UCSD-AML1 (cell line): Measurements from ENCODE around the gene FBN3.

Experiments used
- DNase-seq: peaks from one replicate; lab custom pipeline; 2025; ENCODE audit not compliant: unreplicated experiment; lab: John Stamatoyannopoulos, UW

Gene FBN3

GRCh38 chr19:8064911-8065874, 84.2 kb downstream of the FBN3 start:
- DNase-seq: no peak

- no peak for DNase-seq
Observed at GRCh38 chr19:8057545-8058270, 91.7 kb downstream of the FBN3 start.

GRCh38 chr19:8056533-8056932, 92.9 kb downstream of the FBN3 start:
- no peak for DNase-seq

DNA sequence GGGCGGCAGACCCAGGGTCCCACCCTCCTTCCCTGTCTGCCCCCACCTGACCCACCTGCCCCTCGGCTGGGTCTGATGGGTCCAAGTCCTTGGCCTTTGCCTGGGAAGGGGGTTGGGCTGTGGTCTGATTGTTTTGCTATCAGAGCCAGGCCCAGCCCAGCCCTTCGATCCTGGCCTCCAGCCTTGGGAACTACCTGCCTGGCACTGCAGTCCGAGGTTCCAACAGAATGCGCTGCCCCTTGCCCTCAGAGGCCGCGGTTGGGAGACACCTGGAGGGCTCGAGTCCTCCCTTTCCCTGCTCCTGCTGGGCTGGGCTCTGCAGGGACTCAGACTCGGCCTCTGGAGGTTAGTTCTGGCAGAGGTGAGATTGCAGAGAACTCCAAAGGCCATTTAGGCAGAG, 95.2 kb downstream of the FBN3 start:
- no peak for DNase-seq

GRCh38 chr19:8052464-8052859, 96.9 kb downstream of the FBN3 start, which contains the start of gene CCL25:
CCL25 (plus strand) TSS chr19:8052760; CDS start chr19:8053050, 290 bp downstream.
- DNase-seq: no peak

DNA sequence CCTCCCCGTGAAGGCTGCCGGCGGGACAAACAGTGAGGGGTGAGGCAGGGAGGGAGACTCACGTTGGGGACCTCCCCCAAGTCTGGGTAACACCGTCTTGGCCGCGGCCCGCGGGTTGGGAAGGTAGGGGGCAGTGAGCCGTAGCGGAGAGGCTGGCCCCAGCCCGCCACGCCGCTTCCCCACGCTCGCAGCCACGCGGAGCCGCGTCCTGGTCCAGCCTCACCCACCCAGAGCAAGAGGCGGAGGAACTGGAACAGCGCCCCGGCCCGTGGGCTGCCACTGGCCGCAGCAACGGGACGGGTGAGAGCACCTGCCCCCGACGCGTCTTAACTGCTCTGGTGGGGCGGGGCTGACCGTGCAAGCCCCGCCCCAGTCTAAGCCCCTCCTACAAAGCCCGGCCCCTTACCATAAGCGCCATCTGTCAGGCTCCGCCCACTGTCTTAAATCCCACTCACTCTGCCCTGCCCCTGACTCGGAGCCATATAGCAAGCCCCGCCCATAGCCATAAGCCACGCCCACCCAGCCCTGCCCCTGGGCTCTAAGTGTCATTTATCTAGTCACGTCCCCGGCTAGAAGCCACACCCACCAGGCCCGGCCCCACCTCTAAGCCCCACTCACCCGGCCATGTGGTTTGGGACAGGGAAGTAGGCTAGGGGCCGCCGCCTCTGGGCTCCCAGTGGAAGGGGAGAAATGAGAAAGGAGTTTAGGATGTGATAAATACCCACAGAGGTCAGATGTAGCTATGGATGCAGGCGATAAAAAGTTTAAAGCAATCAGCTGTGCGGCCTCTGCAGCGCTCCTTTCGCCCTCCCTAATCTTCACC, 98.9 kb downstream of the FBN3 start:
- peak; percentile 91 for DNase-seq

GRCh38 chr19:8046569-8047165, 102.7 kb downstream of the FBN3 start:
- no peak for DNase-seq

GRCh38 chr19:8045872-8046568, 103.4 kb downstream of the FBN3 start:
- DNase-seq: no peak

DNA sequence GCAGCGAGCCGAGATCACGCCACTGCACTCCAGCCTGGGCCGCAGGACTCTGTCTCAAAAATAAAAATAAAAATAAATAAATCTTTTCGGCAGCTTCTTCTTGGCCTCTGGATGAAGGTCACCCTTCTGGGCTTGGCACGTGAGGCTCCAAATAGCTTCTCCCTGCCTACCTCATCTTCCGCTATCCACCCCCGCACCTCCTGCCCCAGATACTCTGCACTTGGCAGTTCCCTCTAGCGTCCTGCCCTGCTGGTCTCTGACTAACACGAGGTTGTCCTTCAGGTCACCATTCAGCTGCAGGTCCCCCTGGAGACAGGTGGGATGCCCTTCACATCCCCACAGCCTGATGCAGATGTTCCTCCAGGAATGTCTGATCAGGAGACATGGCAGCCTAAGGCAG, 105.4 kb downstream of the FBN3 start:
- DNase-seq: no peak

- DNase-seq: no peak
Observed at GRCh38 chr19:8042900-8043299, 106.5 kb downstream of the FBN3 start.

DNA sequence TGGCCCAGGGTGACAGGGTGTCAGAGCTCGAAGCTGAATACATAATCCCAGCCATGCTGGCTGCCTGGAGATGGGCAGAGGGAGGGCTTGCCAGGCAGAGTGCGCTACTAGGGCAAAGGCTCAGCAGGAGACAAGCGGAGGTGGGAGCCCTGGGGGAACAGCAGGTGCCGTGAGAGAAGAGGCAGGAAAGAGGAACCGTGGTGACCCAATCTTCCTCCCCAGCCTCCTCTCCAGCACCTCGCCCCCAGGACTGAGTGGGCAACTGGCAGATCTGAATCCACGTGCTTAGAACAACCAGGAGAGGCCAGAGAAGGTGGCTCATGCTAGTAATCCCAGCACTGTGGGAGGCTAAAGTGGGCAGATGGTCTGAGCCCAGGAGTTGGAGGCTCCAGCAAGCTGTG, 107.9 kb downstream of the FBN3 start:
- DNase-seq: no peak

DNA sequence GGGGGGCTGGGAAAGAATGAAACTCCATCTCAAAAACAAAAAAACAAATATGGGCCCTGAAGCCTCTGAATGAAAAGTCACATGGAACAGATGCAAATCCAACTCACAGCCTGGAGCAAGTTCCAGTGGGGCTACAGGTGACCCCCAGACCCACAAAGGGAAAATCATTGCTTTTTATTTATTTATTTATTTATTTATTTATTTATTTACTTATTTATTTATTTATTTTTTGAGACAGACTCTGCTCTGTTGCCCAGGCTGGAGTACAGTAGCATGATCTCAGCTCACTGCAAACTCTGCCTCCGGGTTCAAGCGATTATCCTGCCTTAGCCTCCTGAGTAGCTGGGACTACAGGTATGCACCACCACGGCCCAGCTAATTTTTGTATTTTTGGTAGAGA, 110.2 kb downstream of the FBN3 start:
- DNase-seq: no peak

DNA sequence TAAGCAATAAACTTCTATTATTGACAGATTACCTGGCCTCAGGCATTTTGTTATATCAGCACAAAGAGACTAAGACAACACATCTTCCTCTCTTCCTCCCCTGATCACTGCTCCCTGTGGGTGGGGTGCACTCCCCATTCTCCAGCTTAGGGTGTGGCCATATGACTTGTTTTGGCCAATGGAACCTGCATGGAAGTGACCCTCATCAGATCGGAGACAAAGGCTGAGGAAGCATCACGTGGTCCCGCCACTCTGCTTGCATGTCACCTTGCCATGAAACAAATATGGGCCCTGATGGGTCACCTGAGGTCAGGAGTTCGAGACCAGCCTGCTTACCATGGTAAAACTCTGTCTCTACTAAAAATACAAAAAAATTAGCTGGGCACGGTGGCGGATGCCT, 110.6 kb downstream of the FBN3 start:
- no peak for DNase-seq

GRCh38 chr19:8036434-8037099, 112.8 kb downstream of the FBN3 start:
- no peak for DNase-seq

GRCh38 chr19:8034178-8034525, 115.2 kb downstream of the FBN3 start:
- no peak for DNase-seq

DNA sequence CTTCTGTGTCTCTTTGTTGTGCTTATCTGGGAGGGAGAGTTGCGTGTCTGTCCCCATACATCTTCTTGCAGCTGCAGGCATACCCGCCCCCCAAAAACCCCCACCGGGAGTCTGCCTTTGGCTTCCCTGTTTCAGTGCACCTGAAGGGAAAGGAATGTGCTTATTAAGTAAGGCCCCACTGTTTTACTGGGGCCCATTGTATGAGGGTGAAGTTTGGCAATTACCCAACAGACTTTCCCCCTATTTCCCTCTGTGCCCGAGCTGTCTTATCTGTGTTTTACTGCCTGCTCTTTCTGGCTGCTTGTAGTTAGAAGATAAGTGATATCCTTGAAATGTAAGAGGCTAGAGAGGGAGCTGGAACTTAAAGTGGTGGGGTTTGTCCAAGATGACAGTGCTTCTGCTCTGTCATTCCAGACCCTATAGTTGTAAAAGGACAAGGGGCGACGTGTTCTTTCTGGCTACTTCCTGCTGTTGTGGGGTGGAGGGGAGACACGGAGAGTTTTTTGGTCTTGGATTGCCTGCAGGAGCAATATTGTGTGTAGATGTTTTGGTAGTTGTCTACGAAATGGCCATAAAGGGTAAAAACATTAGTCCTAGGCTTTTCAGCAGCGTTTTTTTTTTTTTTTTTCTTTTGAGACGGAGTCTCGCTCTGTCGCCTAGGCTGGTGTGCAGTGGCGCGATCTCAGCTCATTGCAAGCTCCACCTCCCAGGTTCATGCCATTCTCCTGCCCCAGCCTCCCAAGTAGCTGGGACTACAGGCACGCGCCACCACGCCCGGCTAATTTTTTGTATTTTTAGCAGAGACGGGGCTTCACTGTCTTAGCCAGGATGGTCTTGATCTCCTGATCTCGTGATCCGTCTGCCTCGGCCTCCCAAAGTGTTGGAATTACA, 115.9 kb downstream of the FBN3 start:
- DNase-seq: peak; percentile 41

DNA sequence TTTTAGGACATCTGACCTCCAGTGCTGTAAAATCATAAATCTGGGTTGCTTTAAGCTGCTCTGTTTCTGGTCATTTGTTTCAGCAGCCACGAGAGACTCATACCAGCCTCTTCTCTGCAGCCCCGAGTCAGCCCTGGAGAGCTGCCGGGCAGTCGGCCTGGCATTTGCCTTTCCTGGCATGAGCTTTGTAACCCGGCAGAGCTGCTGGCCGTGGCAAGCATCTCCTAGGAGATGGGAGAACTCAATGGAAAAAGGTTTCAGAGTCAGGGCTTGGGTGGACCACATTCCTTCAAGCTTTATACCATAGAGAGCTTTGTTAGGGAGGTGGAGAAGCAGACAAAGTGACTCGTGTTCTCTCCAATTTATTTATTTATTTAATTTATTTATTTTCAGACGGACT, 118.4 kb downstream of the FBN3 start:
- DNase-seq: no peak

GRCh38 chr19:8028951-8029491, 120.4 kb downstream of the FBN3 start:
- DNase-seq: no peak

GRCh38 chr19:8025316-8025715, 124.1 kb downstream of the FBN3 start:
- DNase-seq: no peak
